OCI-LY3 (cell line): Measurements from ENCODE around the gene ZC3H12C.

Source experiments
- EZH2phosphoT487 ChIP-seq: fragments of 200-600 bp; shearing (Covaris generic); IDR thresholded peaks from 2 replicates; pipeline ENCODE4 v1.6.1; 2018; ENCODE audit warnings: antibody characterized with exemption, mixed run types, low read depth
- TF ChIP-seq, protein P1 (sequence below): fragments of 200-600, 300-600 bp; sonication (generic); IDR thresholded peaks from 2 replicates; pipeline ENCODE4 v1.5.1; 2014; ENCODE audit warnings: antibody characterized with exemption, low read length, low read depth

DNA sequence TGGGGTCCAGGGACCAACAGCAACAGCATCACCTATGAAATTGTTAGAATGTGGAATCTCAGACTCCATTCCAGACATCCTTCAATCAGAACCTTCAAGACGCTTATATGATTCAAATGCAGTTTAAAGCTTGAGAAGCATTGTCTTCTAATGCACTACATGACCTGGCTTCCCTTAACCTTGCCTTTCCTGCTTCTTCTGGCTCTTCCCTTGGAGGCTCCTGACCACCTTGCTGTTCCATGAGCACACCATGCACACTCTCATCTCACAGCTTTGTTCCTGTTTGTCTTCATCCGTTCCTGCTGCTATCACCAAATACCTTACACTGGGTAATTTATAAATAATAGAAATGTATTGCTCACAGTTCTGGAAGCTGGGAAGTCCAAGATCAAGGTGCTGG, 26.1 kb downstream of the ZC3H12C start:
- TF ChIP-seq, protein P1, sequence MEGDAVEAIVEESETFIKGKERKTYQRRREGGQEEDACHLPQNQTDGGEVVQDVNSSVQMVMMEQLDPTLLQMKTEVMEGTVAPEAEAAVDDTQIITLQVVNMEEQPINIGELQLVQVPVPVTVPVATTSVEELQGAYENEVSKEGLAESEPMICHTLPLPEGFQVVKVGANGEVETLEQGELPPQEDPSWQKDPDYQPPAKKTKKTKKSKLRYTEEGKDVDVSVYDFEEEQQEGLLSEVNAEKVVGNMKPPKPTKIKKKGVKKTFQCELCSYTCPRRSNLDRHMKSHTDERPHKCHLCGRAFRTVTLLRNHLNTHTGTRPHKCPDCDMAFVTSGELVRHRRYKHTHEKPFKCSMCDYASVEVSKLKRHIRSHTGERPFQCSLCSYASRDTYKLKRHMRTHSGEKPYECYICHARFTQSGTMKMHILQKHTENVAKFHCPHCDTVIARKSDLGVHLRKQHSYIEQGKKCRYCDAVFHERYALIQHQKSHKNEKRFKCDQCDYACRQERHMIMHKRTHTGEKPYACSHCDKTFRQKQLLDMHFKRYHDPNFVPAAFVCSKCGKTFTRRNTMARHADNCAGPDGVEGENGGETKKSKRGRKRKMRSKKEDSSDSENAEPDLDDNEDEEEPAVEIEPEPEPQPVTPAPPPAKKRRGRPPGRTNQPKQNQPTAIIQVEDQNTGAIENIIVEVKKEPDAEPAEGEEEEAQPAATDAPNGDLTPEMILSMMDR, result no peak
- no peak for TF ChIP-seq EZH2phosphoT487
